BE2C (cell line): ENCODE data around the gene BABAM2.

ENCODE experiments used
- DNase-seq: peaks from one replicate; pipeline ENCODE4 v3.0.0-alpha.2; 2020
- H3K27me3 ChIP-seq: fragments of 250-450 bp; sonication (Bioruptor Pico); 2 replicates; pipeline ENCODE4 v1.5.1; 2020; ENCODE audit warnings: mild to moderate bottlenecking
- H3K36me3 ChIP-seq: fragments of 250-450 bp; sonication (Bioruptor Pico); 2 replicates; pipeline ENCODE4 v1.5.1; 2020; ENCODE audit warnings: mild to moderate bottlenecking
- H3K4me1 ChIP-seq: fragments of 250-450 bp; sonication (Bioruptor Pico); 2 replicates; pipeline ENCODE4 v1.5.1; 2020
- H3K4me3 ChIP-seq: 2 replicates; pipeline ENCODE4 v1.5.1; 2011; ENCODE audit warnings: low read depth, low read length
- H3K9me3 ChIP-seq: fragments of 250-450 bp; sonication (Bioruptor Pico); 2 replicates; pipeline ENCODE4 v1.5.1; 2020
- CTCF ChIP-seq: IDR thresholded peaks from 2 replicates; pipeline ENCODE4 v1.5.1; 2012; ENCODE audit warnings: mild to moderate bottlenecking, low read depth, low read length

The BABAM2 gene

GRCh38 chr2:28274911-28275685 is 384.6 kb downstream of the BABAM2 start:
- no peak for TF ChIP-seq CTCF
- Histone ChIP-seq H3K36me3 (no peaks in the 10 kb centered on the region), H3K9me3 (no peaks in the 10 kb centered on the region; the same call in 1 of the 2 replicates), H3K4me3 (no peak overlapping the region), H3K4me1 (peaks cover 50% of the 10 kb centered on the region), H3K27me3 (no peaks in the 10 kb centered on the region)
- DNase-seq, result no peak

- no peaks in the 10 kb centered on the region; the same call in 1 of the 2 replicates for H3K9me3 ChIP-seq
- H3K4me1 ChIP-seq, result peaks cover 40% of the 10 kb centered on the region
- no peak for DNase-seq
- no peak overlapping the region for H3K4me3 ChIP-seq
- no peak for TF ChIP-seq CTCF
- no peaks in the 10 kb centered on the region for H3K36me3 ChIP-seq
- H3K27me3 ChIP-seq, result no peaks in the 10 kb centered on the region
Observed at GRCh38 chr2:28276076-28276618, 385.6 kb downstream of the BABAM2 start.

- H3K4me1 ChIP-seq, result peaks cover 42% of the 10 kb centered on the region
- H3K4me3 ChIP-seq, result no peak overlapping the region
- H3K27me3 ChIP-seq, result no peaks in the 10 kb centered on the region
- TF ChIP-seq CTCF, result no peak
- no peak for DNase-seq
- no peaks in the 10 kb centered on the region for H3K36me3 ChIP-seq
- no peaks in the 10 kb centered on the region; the same call in 1 of the 2 replicates for H3K9me3 ChIP-seq
Observed at GRCh38 chr2:28276807-28277206, 386.3 kb downstream of the BABAM2 start.

- Histone ChIP-seq H3K4me1 (peaks cover 44% of the 10 kb centered on the region), H3K4me3 (no peak overlapping the region), H3K9me3 (no peaks in the 10 kb centered on the region; the same call in 1 of the 2 replicates), H3K27me3 (no peaks in the 10 kb centered on the region), H3K36me3 (no peaks in the 10 kb centered on the region)
- DNase-seq, result no peak
- TF ChIP-seq CTCF, result no peak
Observed at GRCh38 chr2:28277466-28277865, 386.9 kb downstream of the BABAM2 start.

DNA sequence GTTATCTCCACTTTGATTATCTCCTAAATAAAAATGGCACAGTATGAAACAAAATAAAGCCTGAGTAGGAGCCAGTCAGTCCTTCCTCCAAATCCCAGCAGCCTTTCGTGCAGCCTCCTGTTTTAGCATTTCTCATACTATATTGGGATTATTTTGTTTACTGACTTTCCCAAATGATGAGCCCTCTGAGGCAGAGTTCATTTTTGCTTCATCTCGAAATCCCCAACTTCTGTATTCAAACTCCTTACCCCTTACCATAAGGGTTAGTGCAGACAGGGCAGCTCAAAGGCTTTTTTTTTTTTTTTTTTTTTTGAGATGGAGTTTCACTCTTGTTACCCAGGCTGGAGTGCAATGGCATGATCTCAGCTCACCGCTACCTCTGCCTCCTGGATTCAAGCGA is 388.8 kb downstream of the BABAM2 start:
- Histone ChIP-seq H3K27me3 (no peaks in the 10 kb centered on the region), H3K4me3 (no peak overlapping the region), H3K9me3 (no peaks in the 10 kb centered on the region; the same call in 1 of the 2 replicates), H3K4me1 (peaks cover 39% of the 10 kb centered on the region), H3K36me3 (no peaks in the 10 kb centered on the region)
- DNase-seq, result no peak
- TF ChIP-seq CTCF, result no peak

GRCh38 chr2:28280619-28281018 is 390.1 kb downstream of the BABAM2 start:
- DNase-seq, result no peak
- H3K4me3 ChIP-seq, result no peak overlapping the region
- no peaks in the 10 kb centered on the region for H3K27me3 ChIP-seq
- TF ChIP-seq CTCF, result no peak
- H3K4me1 ChIP-seq, result peaks cover 27% of the 10 kb centered on the region
- H3K36me3 ChIP-seq, result no peaks in the 10 kb centered on the region
- H3K9me3 ChIP-seq, result no peaks in the 10 kb centered on the region; the same call in 1 of the 2 replicates
